Stimulated activated CD4-positive, alpha-beta T cell treated with anti-CD3 and anti-CD28 coated beads, Interleukin-4, amount 100 ng/mL, for 4 hours (primary cell): Measurements from ENCODE around the gene SFMBT1.
A peak's percentile ranks its signal among the peaks of the same experiment; 100 is the strongest.

Source experiments
- DNase-seq, 2 experiments: peaks; one replicate each; pipeline ENCODE4 v3.0.0-alpha.2; 2020

The SFMBT1 gene

GRCh38 chr3:53045518-53046170 lies at the start of gene SFMBT1:
TSS of gene SFMBT1 (minus strand) at chr3:53046073. CDS start at chr3:52969128, 76,945 bp downstream.
- DNase-seq = peak; percentile 77

GRCh38 chr3:53092942-53093341 lies 47.1 kb upstream of the SFMBT1 start:
- DNase-seq = no peak

GRCh38 chr3:53092216-53092615 lies 46.3 kb upstream of the SFMBT1 start:
- no peak for DNase-seq

GRCh38 chr3:53091011-53091410 lies 45.1 kb upstream of the SFMBT1 start:
- DNase-seq = no peak

GRCh38 chr3:53089511-53089910 lies 43.6 kb upstream of the SFMBT1 start:
- no peak for DNase-seq

GRCh38 chr3:53085476-53085875 lies 39.6 kb upstream of the SFMBT1 start:
- DNase-seq = no peak

GRCh38 chr3:53084310-53085001 lies 38.6 kb upstream of the SFMBT1 start:
- no peak for DNase-seq

GRCh38 chr3:53083949-53084309 lies 38.1 kb upstream of the SFMBT1 start:
- DNase-seq = no peak

- DNase-seq = no peak
Measured at GRCh38 chr3:53083521-53083920, 37.6 kb upstream of the SFMBT1 start.

GRCh38 chr3:53082736-53083135 lies 36.9 kb upstream of the SFMBT1 start:
- DNase-seq = no peak

GRCh38 chr3:53081318-53081717 lies 35.4 kb upstream of the SFMBT1 start:
- no peak for DNase-seq

- no peak for DNase-seq
Measured at GRCh38 chr3:53080612-53081205, 34.8 kb upstream of the SFMBT1 start.

GRCh38 chr3:53079791-53080555 lies 34.1 kb upstream of the SFMBT1 start:
- no peak for DNase-seq

- DNase-seq = no peak
Measured at GRCh38 chr3:53079147-53079546, 33.3 kb upstream of the SFMBT1 start.

GRCh38 chr3:53078656-53079055 lies 32.8 kb upstream of the SFMBT1 start:
- no peak for DNase-seq

- DNase-seq = no peak
Measured at GRCh38 chr3:53077476-53078220, 31.8 kb upstream of the SFMBT1 start.

- no peak for DNase-seq
Measured at GRCh38 chr3:53075743-53076140, 29.9 kb upstream of the SFMBT1 start.

- no peak for DNase-seq
Measured at GRCh38 chr3:53074761-53075742, 29.2 kb upstream of the SFMBT1 start.

GRCh38 chr3:53074366-53074696 lies 28.5 kb upstream of the SFMBT1 start:
- DNase-seq = no peak

- no peak for DNase-seq
Measured at GRCh38 chr3:53073553-53074365, 27.9 kb upstream of the SFMBT1 start.
